Stimulated activated CD4-positive, alpha-beta T cell treated with anti-CD3 and anti-CD28 coated beads, TNF-alpha, amount 100 ng/mL, for 1 hour (primary cell): ENCODE results near the gene PPAT.
"Not testable (repeated sequence)": the region's sequence is repeated elsewhere in the genome, so short reads cannot be mapped to it uniquely, and the experiment has no call there.

Experiments
- DNase-seq, 3 donors: peaks; one replicate each; pipeline ENCODE4 v3.0.0-alpha.2; 2020; ENCODE audit warnings: low read depth in 3 of 3, low spot score in 1 of 3

The PPAT gene

GRCh38 chr4:56387023-56388001, 48.1 kb downstream of the PPAT start, which contains the start of gene AASDH:
AASDH (minus strand) TSS chr4:56387491; CDS start chr4:56384299, 3,192 bp downstream.
- peak; percentile 78 to 97 (median 85) for DNase-seq

- no peak for DNase-seq
Observed at GRCh38 chr4:56386091-56386490, 49.3 kb downstream of the PPAT start.

GRCh38 chr4:56375458-56375857, 60.0 kb downstream of the PPAT start:
- DNase-seq: no peak

- DNase-seq: no peak
Observed at GRCh38 chr4:56374956-56375355, 60.5 kb downstream of the PPAT start.

- DNase-seq: no peak
Observed at GRCh38 chr4:56372774-56373173, 62.6 kb downstream of the PPAT start.

GRCh38 chr4:56371426-56372220, 63.8 kb downstream of the PPAT start:
- DNase-seq: no peak

GRCh38 chr4:56370377-56370776, 65.0 kb downstream of the PPAT start:
- no peak for DNase-seq

GRCh38 chr4:56362981-56363380, 72.4 kb downstream of the PPAT start:
- not testable (repeated sequence) for DNase-seq

- no peak for DNase-seq
Observed at GRCh38 chr4:56360071-56360470, 75.3 kb downstream of the PPAT start.

- no peak for DNase-seq
Observed at GRCh38 chr4:56356650-56357049, 78.8 kb downstream of the PPAT start.

GRCh38 chr4:56348576-56348975, 86.8 kb downstream of the PPAT start:
- DNase-seq: no peak

GRCh38 chr4:56345458-56345857, 90.0 kb downstream of the PPAT start:
- no peak for DNase-seq
